Stimulated activated CD8-positive, alpha-beta memory T cell treated with anti-CD3 and anti-CD28 coated beads, Interleukin-7, amount 100 ng/mL, for 24 hours (primary cell): ENCODE measurements around the gene CHMP6.

Source experiments
- DNase-seq: peaks from one replicate; pipeline ENCODE4 v3.0.0-alpha.2; 2020; ENCODE audit warnings: low read depth

CHMP6 gene

GRCh38 chr17:81043725-81044427, 52.2 kb downstream of the CHMP6 start:
- no peak for DNase-seq

GRCh38 chr17:81044428-81044763, 52.8 kb downstream of the CHMP6 start:
- DNase-seq: no peak

- no peak for DNase-seq
These were observed 53.3 kb downstream of the CHMP6 start for GRCh38 chr17:81044764-81045589.

GRCh38 chr17:81045590-81046095, 54.0 kb downstream of the CHMP6 start:
- DNase-seq: no peak

- DNase-seq: no peak
These were observed 54.6 kb downstream of the CHMP6 start for GRCh38 chr17:81046132-81046769.

GRCh38 chr17:81046770-81047359, 55.2 kb downstream of the CHMP6 start:
- no peak for DNase-seq

- no peak for DNase-seq
These were observed 57.3 kb downstream of the CHMP6 start for GRCh38 chr17:81048827-81049371.

- DNase-seq: no peak
These were observed 57.8 kb downstream of the CHMP6 start for GRCh38 chr17:81049372-81049911.
